Upper lobe of right lung (tissue), 1 donor: ENCODE data around the gene DENND2C. TPM values are rescaled to one million over a fixed set of nuclear protein-coding genes. Genes with fewer than 3 reads are reported as not detected.

Experiments used
- ATAC-seq: fragments of 200-7000 bp; cut with Tn5 transposase; one replicate; pipeline ENCODE4 v1.9.1; 2020; ENCODE audit warnings: mild to moderate bottlenecking, moderate library complexity
- DNase-seq: peaks from one replicate; pipeline ENCODE4 v3.0.0-alpha.2; 2020
- H3K27ac ChIP-seq: fragments of 200-600 bp; one replicate; pipeline ENCODE4 v1.8.0; 2022
- H3K27me3 ChIP-seq: fragments of 200-600 bp; one replicate; pipeline ENCODE4 v1.8.0; 2022; ENCODE audit warnings: mild to moderate bottlenecking
- H3K36me3 ChIP-seq: fragments of 200-600 bp; one replicate; pipeline ENCODE4 v1.8.0; 2022
- H3K4me1 ChIP-seq: fragments of 200-600 bp; one replicate; pipeline ENCODE4 v1.8.0; 2022
- H3K4me3 ChIP-seq: fragments of 200-600 bp; one replicate; pipeline ENCODE4 v1.8.0; 2022; ENCODE audit warnings: mild to moderate bottlenecking
- H3K9me3 ChIP-seq: fragments of 200-600 bp; one replicate; pipeline ENCODE4 v1.8.0; 2022
- intact Hi-C: fragments of 100-400 bp; cut with DNase I; formaldehyde crosslinking; loops from one replicate; pipeline ENCODE4 v1.11.0; 2022
- total RNA-seq: library from RNA; stranded (reverse); fragmentation: NEBNext Ultra II Directional; extraction: Animal tissue kit (Norgen Biotek cat#: 25700); gene quantifications from one replicate; pipeline ENCODE4 v1.2.1, GENCODE V29; 2021
- TF ChIP-seq, protein P1 (sequence below): fragments of 200-600 bp; IDR thresholded peaks from one replicate; pipeline ENCODE4 v1.8.0; 2022; ENCODE audit warnings: antibody characterized with exemption
- donor health status: DM: no; HTN: yes; CAD: no; lungs with severe emphysema.

DENND2C gene
- total RNA-seq, 1 donor from 2014 or later, result 2.3 TPM

DNA sequence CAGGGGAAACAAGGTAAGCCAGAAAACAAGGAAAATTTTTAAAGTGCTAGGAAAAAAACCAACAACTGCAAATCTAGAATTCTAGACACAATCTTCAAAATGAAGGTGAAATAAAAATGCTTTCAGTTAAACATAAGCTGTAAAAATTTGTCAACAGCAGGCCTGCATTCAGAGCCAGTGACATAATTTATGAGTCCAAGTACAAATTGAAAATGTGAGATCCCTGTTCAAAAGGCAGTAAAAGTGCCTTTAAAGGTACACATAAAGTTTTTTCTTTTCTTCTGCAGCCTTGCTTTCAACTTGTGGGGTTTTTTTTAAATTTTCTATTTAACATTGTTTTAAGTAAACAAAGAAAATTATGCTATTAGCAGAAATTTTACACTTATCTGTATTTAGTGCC is 37.4 kb downstream of the DENND2C start:
- no peak for DNase-seq
- Histone ChIP-seq H3K9me3 (no peaks in the 10 kb centered on the region), H3K27me3 (no peaks in the 10 kb centered on the region), H3K4me1 (no peaks in the 10 kb centered on the region), H3K27ac (no peak overlapping the region), H3K4me3 (no peak overlapping the region), H3K36me3 (no peaks in the 10 kb centered on the region)
- TF ChIP-seq, protein P1, sequence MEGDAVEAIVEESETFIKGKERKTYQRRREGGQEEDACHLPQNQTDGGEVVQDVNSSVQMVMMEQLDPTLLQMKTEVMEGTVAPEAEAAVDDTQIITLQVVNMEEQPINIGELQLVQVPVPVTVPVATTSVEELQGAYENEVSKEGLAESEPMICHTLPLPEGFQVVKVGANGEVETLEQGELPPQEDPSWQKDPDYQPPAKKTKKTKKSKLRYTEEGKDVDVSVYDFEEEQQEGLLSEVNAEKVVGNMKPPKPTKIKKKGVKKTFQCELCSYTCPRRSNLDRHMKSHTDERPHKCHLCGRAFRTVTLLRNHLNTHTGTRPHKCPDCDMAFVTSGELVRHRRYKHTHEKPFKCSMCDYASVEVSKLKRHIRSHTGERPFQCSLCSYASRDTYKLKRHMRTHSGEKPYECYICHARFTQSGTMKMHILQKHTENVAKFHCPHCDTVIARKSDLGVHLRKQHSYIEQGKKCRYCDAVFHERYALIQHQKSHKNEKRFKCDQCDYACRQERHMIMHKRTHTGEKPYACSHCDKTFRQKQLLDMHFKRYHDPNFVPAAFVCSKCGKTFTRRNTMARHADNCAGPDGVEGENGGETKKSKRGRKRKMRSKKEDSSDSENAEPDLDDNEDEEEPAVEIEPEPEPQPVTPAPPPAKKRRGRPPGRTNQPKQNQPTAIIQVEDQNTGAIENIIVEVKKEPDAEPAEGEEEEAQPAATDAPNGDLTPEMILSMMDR, result no peak
- intact Hi-C loops, result no loop called here
- ATAC-seq, result no peak

- Histone ChIP-seq H3K36me3 (no peaks in the 10 kb centered on the region), H3K9me3 (no peaks in the 10 kb centered on the region), H3K4me3 (no peak overlapping the region), H3K27me3 (no peaks in the 10 kb centered on the region), H3K27ac (no peak overlapping the region), H3K4me1 (no peaks in the 10 kb centered on the region)
- intact Hi-C loops, result no loop called here
- ATAC-seq (no peak), DNase-seq (no peak)
- TF ChIP-seq, protein P1, result no peak
Observed at GRCh38 chr1:114627107-114627506, 42.7 kb downstream of the DENND2C start.

GRCh38 chr1:114623364-114623763 is 46.5 kb downstream of the DENND2C start:
- H3K9me3 ChIP-seq, result no peaks in the 10 kb centered on the region
- intact Hi-C loops, result no loop called here

GRCh38 chr1:114620419-114620818 is 49.4 kb downstream of the DENND2C start:
- intact Hi-C loops, result no loop called here
- ATAC-seq, result no peak

More at GRCh38 chr1:114623364-114623763, 46.5 kb downstream of the DENND2C start:
- no peaks in the 10 kb centered on the region for H3K36me3 ChIP-seq
- H3K27ac ChIP-seq, result no peak overlapping the region
- H3K27me3 ChIP-seq, result no peaks in the 10 kb centered on the region
- H3K4me3 ChIP-seq, result no peak overlapping the region
- no peak for DNase-seq
- no peak for ATAC-seq
- no peaks in the 10 kb centered on the region for H3K4me1 ChIP-seq
- TF ChIP-seq, protein P1, result no peak

DNA sequence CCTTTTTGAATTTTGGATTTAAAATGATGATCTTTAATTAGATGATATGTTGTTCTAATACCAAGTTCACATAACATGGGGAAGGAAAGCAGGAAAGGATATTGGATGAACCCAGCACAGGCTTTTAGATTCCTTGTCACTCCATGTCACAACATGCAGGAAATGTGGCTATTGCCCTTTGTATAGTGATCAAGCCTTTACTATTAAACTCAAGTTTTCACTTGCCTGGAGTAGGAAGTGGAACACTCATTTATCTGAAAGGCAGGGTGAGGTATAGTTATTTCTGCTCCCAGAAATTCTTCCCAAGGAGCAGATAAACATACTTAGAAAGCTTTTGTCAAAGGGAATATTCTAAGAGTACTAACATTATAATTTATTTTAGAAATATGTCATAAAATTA is 51.2 kb downstream of the DENND2C start:
- ATAC-seq, result no peak
- H3K9me3 ChIP-seq, result no peaks in the 10 kb centered on the region
- intact Hi-C loops, result no loop called here
- no peak for DNase-seq
- no peaks in the 10 kb centered on the region for H3K36me3 ChIP-seq
- TF ChIP-seq, protein P1, result no peak
- no peaks in the 10 kb centered on the region for H3K27me3 ChIP-seq
- no peaks in the 10 kb centered on the region for H3K4me1 ChIP-seq
- no peak overlapping the region for H3K4me3 ChIP-seq
- H3K27ac ChIP-seq, result no peak overlapping the region

More at GRCh38 chr1:114620419-114620818, 49.4 kb downstream of the DENND2C start:
- no peaks in the 10 kb centered on the region for H3K9me3 ChIP-seq
- TF ChIP-seq, protein P1, result no peak
- H3K4me1 ChIP-seq, result no peaks in the 10 kb centered on the region
- no peak overlapping the region for H3K4me3 ChIP-seq
- no peak overlapping the region for H3K27ac ChIP-seq
- H3K27me3 ChIP-seq, result no peaks in the 10 kb centered on the region
- no peak for DNase-seq
- no peaks in the 10 kb centered on the region for H3K36me3 ChIP-seq

- H3K4me1 ChIP-seq, result no peaks in the 10 kb centered on the region
- DNase-seq (no peak), ATAC-seq (no peak)
- intact Hi-C loops, result no loop called here
- no peaks in the 10 kb centered on the region for H3K27me3 ChIP-seq
- TF ChIP-seq, protein P1, result no peak
- peaks cover under 1% of the 10 kb centered on the region for H3K36me3 ChIP-seq
- no peak overlapping the region for H3K27ac ChIP-seq
- no peaks in the 10 kb centered on the region for H3K9me3 ChIP-seq
- H3K4me3 ChIP-seq, result no peak overlapping the region
Observed at GRCh38 chr1:114610546-114611245, 59.2 kb downstream of the DENND2C start.
